IMR-90 (cell line): ENCODE results near the gene ARL8B. TPM values are rescaled to one million over a fixed set of nuclear protein-coding genes. Genes with fewer than 3 reads are reported as not detected.

Experiments used
- ATAC-seq: fragments of 200-7000 bp; cut with Tn5 transposase; 2 replicates; pipeline ENCODE4 v1.9.1; 2020; ENCODE audit warnings: low read depth, mild to moderate bottlenecking, moderate library complexity
- BruUV-seq: library from RNA; stranded (reverse); fragments of 400-500 nt; replicated peaks from 2 replicates; lab custom pipeline; 2021; lab: Mats Ljungman, UMichigan
- CTCF ChIA-PET: fragments of 300-600 bp; formaldehyde crosslinking; extraction: SDS; loops from one replicate; lab custom pipeline; 2021; ENCODE audit warnings: antibody characterized with exemption; lab: Yijun Ruan, JAX
- POLR2A ChIA-PET: fragments of 300-600 bp; sonication (Branson Sonifier 250); formaldehyde crosslinking; loops from one replicate; lab custom pipeline; 2022; ENCODE audit warnings: antibody characterized with exemption; ENCODE audit not compliant: unreplicated experiment; lab: Charles Lee
- DNase-seq: peaks from one replicate; pipeline ENCODE4 v3.0.0; 2013
- H2AFZ ChIP-seq: replicated peaks from 2 replicates; pipeline ENCODE3; 2013; ENCODE audit warnings: low read length, mild to moderate bottlenecking; ENCODE audit not compliant: poor library complexity
- H2AK5ac ChIP-seq: 2 replicates; pipeline ENCODE4 v1.6.1; 2013; ENCODE audit warnings: low read depth, low read length, inconsistent platforms
- H2AK9ac ChIP-seq: replicated peaks from 2 replicates; pipeline ENCODE3; 2013; ENCODE audit warnings: mild to moderate bottlenecking, low read depth, low read length, moderate library complexity; ENCODE audit not compliant: poor library complexity
- H2BK120ac ChIP-seq: 2 replicates; pipeline ENCODE4 v1.6.1; 2013; ENCODE audit warnings: low read depth, low read length, inconsistent platforms
- H2BK15ac ChIP-seq: 3 replicates; pipeline ENCODE4 v1.6.1; 2013; ENCODE audit warnings: low read depth, low read length, inconsistent platforms
- H2BK20ac ChIP-seq: 2 replicates; pipeline ENCODE4 v1.6.1; 2013; ENCODE audit warnings: low read depth, mild to moderate bottlenecking, inconsistent platforms, low read length, moderate library complexity
- H2BK5ac ChIP-seq: 2 replicates; pipeline ENCODE4 v1.6.1; 2013; ENCODE audit warnings: mild to moderate bottlenecking, low read depth, low read length, inconsistent platforms; ENCODE audit not compliant: poor library complexity, severe bottlenecking
- H3K14ac ChIP-seq: replicated peaks from 2 replicates; pipeline ENCODE4 v1.6.1; 2013; ENCODE audit warnings: low read depth, low read length, inconsistent platforms
- H3K18ac ChIP-seq: 2 replicates; pipeline ENCODE4 v1.6.1; 2013; ENCODE audit warnings: low read depth, low read length, control low read depth
- H3K23ac ChIP-seq: 2 replicates; pipeline ENCODE4 v1.6.1; 2013; ENCODE audit warnings: low read depth, low read length, inconsistent platforms
- H3K27ac ChIP-seq: 2 replicates; pipeline ENCODE4 v1.5.1; 2013; ENCODE audit warnings: mild to moderate bottlenecking, control low read depth, low read length; ENCODE audit not compliant: insufficient read depth
- H3K27me3 ChIP-seq: 2 replicates; pipeline ENCODE4 v1.6.1; 2013; ENCODE audit warnings: low read length; ENCODE audit not compliant: control insufficient read depth, insufficient read depth
- H3K36me3 ChIP-seq: 2 replicates; pipeline ENCODE4 v1.6.1; 2013; ENCODE audit warnings: low read length, mixed read lengths; ENCODE audit not compliant: control insufficient read depth, insufficient read depth
- H3K4ac ChIP-seq: 2 replicates; pipeline ENCODE4 v1.6.1; 2013; ENCODE audit warnings: low read depth, low read length, inconsistent platforms
- H3K4me1 ChIP-seq: 2 replicates; pipeline ENCODE4 v1.6.1; 2013; ENCODE audit warnings: low read length, mixed read lengths; ENCODE audit not compliant: control insufficient read depth, insufficient read depth
- H3K4me2 ChIP-seq: 2 replicates; pipeline ENCODE4 v1.6.1; 2013; ENCODE audit warnings: low read depth, mild to moderate bottlenecking, control low read depth, low read length, moderate library complexity
- H3K4me3 ChIP-seq: 2 replicates; pipeline ENCODE4 v1.5.1; 2013; ENCODE audit warnings: low read depth, mild to moderate bottlenecking, control low read depth, low read length, moderate library complexity; ENCODE audit not compliant: insufficient read depth
- H3K56ac ChIP-seq: 2 replicates; pipeline ENCODE4 v1.6.1; 2013; ENCODE audit warnings: low read length, inconsistent platforms; ENCODE audit not compliant: insufficient read depth; ENCODE audit errors: extremely low read depth
- H3K79me1 ChIP-seq, 2 experiments: 2 replicates each; pipeline ENCODE4 v1.6.1; 2013; ENCODE audit warnings: low read length in 2 of 2, inconsistent platforms in 1 of 2, low read depth in 1 of 2
- H3K9ac ChIP-seq: 2 replicates; pipeline ENCODE4 v1.6.1; 2013; ENCODE audit warnings: low read depth, low read length, control low read depth
- H3K9me1 ChIP-seq: 2 replicates; pipeline ENCODE4 v1.6.1; 2013; ENCODE audit warnings: low read length, inconsistent platforms; ENCODE audit not compliant: insufficient read depth
- H3K9me3 ChIP-seq: 2 replicates; pipeline ENCODE4 v1.6.1; 2013; ENCODE audit warnings: low read length; ENCODE audit not compliant: control insufficient read depth, insufficient read depth
- H4K20me1 ChIP-seq: 2 replicates; pipeline ENCODE4 v1.6.1; 2013; ENCODE audit warnings: low read length, inconsistent platforms; ENCODE audit not compliant: insufficient read depth
- H4K5ac ChIP-seq: 2 replicates; pipeline ENCODE4 v1.6.1; 2013; ENCODE audit warnings: mild to moderate bottlenecking, low read depth, low read length, control low read depth
- H4K8ac ChIP-seq, 2 experiments: 2 replicates each; pipeline ENCODE4 v1.6.1; 2013; ENCODE audit warnings: low read depth in 2 of 2, low read length in 2 of 2, control low read depth in 1 of 2, inconsistent platforms in 1 of 2
- H4K91ac ChIP-seq: 2 replicates; pipeline ENCODE4 v1.6.1; 2013; ENCODE audit warnings: low read depth, low read length, inconsistent platforms; ENCODE audit not compliant: insufficient read depth
- BHLHE40 ChIP-seq: fragments of 150-350 bp; IDR thresholded peaks from 2 replicates; pipeline ENCODE4 v1.6.1; 2016; ENCODE audit warnings: mild to moderate bottlenecking, low read depth, low read length
- CHD1 ChIP-seq: IDR thresholded peaks from 2 replicates; pipeline ENCODE4 v1.6.1; 2012; ENCODE audit warnings: low read depth, low read length, improper control_type of control experiment
- CTCF ChIP-seq: conservative IDR thresholded peaks from 2 replicates; pipeline ENCODE4 v1.5.1; 2012; ENCODE audit warnings: mild to moderate bottlenecking, low read depth, low read length, improper control_type of control experiment
- FOS ChIP-seq: fragments of 150-350 bp; IDR thresholded peaks from 2 replicates; pipeline ENCODE4 v1.6.1; 2016; ENCODE audit warnings: low read depth, low read length
- MXI1 ChIP-seq: IDR thresholded peaks from 2 replicates; pipeline ENCODE4 v1.6.1; 2012; ENCODE audit warnings: low read depth, mild to moderate bottlenecking, low read length, moderate library complexity, borderline replicate concordance
- NFE2L2 ChIP-seq: fragments of 150-350 bp; IDR thresholded peaks from 2 replicates; pipeline ENCODE4 v1.6.1; 2016; ENCODE audit warnings: low read depth, mild to moderate bottlenecking, low read length
- POLR2A ChIP-seq: IDR thresholded peaks from 2 replicates; pipeline ENCODE4 v1.6.1; 2012; ENCODE audit warnings: mild to moderate bottlenecking, low read depth, low read length
- RAD21 ChIP-seq: IDR thresholded peaks from 2 replicates; pipeline ENCODE4 v1.6.1; 2012; ENCODE audit warnings: low read length, improper control_type of control experiment
- RFX5 ChIP-seq: IDR thresholded peaks from 2 replicates; pipeline ENCODE4 v1.8.0; 2012; ENCODE audit warnings: low read depth, mild to moderate bottlenecking, low read length, moderate library complexity
- SMC3 ChIP-seq: fragments of 150-350 bp; IDR thresholded peaks from 2 replicates; pipeline ENCODE4 v1.6.1; 2016; ENCODE audit warnings: low read depth, mild to moderate bottlenecking, antibody characterized with exemption, low read length, moderate library complexity
- USF2 ChIP-seq: fragments of 150-350 bp; IDR thresholded peaks from 2 replicates; pipeline ENCODE4 v1.6.1; 2017; ENCODE audit warnings: mild to moderate bottlenecking, antibody characterized with exemption, low read length, low read depth
- WGBS, 2 experiments: methylation state at CpG; one replicate each; pipeline versions ENCODE4 v1.1.5 to v1.1.7; 2013; ENCODE audit warnings: missing lambda C conversion rate in 2 of 2; ENCODE audit not compliant: insufficient read length in 1 of 2; ENCODE audit errors: extremely low coverage in 2 of 2; 5-methylcytosine and 5-hydroxymethylcytosine counted together
- dilution Hi-C: fragments of 300-500 bp; cut with HindIII; formaldehyde crosslinking; loops from one replicate; pipeline ENCODE4 v1.14.3; 2018; ENCODE audit warnings: low sequenced_read_pairs; ENCODE audit not compliant: unreplicated experiment
- in situ Hi-C: fragments of 300-500 bp; cut with MboI; formaldehyde crosslinking; loops from 3 replicates; pipeline ENCODE4 v1.14.3; 2019; ENCODE audit warnings: low sequenced_read_pairs, inconsistent platforms, mixed read lengths
- intact Hi-C: fragments of 100-400 bp; cut with micrococcal nuclease; formaldehyde crosslinking; loops from 2 replicates; pipeline ENCODE4 v1.10.0; 2022
- polyA plus RNA-seq, 3 experiments: library from polyadenylated mRNA; depleted of rRNA; stranded (reverse); fragments of >200 nt; gene quantifications; 2 replicates each; pipeline ENCODE4 v1.2.3, GENCODE V29; 2012; ENCODE audit warnings: low replicate concordance in 1 of 3
- total RNA-seq: library from RNA; depleted of rRNA; stranded (reverse); fragments of >200 nt; gene quantifications from 2 replicates; pipeline ENCODE4 v1.2.3, GENCODE V29; 2012
- TF ChIP-seq, protein P1 (sequence below): fragments of 150-350 bp; IDR thresholded peaks from 2 replicates; pipeline ENCODE4 v1.6.1; 2016; ENCODE audit warnings: low read depth, mild to moderate bottlenecking, low read length, moderate library complexity, borderline replicate concordance

Gene ARL8B
- total and polyA plus RNA-seq, 2 of the 4 experiments (the other 2 are of a cell fraction): 32.3 to 47.0 TPM

- Histone ChIP-seq H3K4me3 (no peak overlapping the region), H2AK5ac (no peak overlapping the region), H4K5ac (no peak overlapping the region), H3K56ac (no peak overlapping the region), H3K18ac (no peak overlapping the region), H4K8ac (no peak overlapping the region), H3K27ac (no peak overlapping the region), H2BK5ac (no peak overlapping the region), H2BK20ac (no peak overlapping the region), H2AK9ac (no peak overlapping the region), H4K20me1 (0 out of 2 replicates have a peak, but pooled peaks cover 4% of the 10 kb centered on the region), H3K27me3 (no peaks in the 10 kb centered on the region), H2AFZ (no peak overlapping the region), H4K91ac (no peak overlapping the region), H3K9ac (no peak overlapping the region), H3K4me1 (peaks cover 3% of the 10 kb centered on the region; the same call in 1 of the 2 replicates), H2BK120ac (no peak overlapping the region), H3K9me3 (no peaks in the 10 kb centered on the region), H3K79me1 (peaks cover 0 to 7% of the 10 kb centered on the region in 2 experiments; a peak in 2 of 4 replicates), H2BK15ac (no peak overlapping the region), H3K14ac (no peak overlapping the region), H3K23ac (no peak overlapping the region), H3K36me3 (peaks cover 31% of the 10 kb centered on the region), H3K4me2 (no peak overlapping the region), H3K9me1 (no peaks in the 10 kb centered on the region; the same call in 1 of the 2 replicates), H3K4ac (no peak overlapping the region)
- intact Hi-C loops: no loop called here
- in situ Hi-C loops: no loop called here
- no CpG with 5 or more reads among the region's 4 CpGs for WGBS, 2 experiments
- no peak for DNase-seq
- POLR2A ChIA-PET: no interaction called here
- dilution Hi-C loops: no loop called here
- no TSS peak for BruUV-seq
- CTCF ChIA-PET: no interaction called here
- no peak for TF ChIP-seq USF2
- TF ChIP-seq FOS: no peak
- no peak for TF ChIP-seq MXI1
- TF ChIP-seq RFX5: no peak
- TF ChIP-seq CTCF: no peak
- no peak for TF ChIP-seq POLR2A
- no peak for TF ChIP-seq BHLHE40
- TF ChIP-seq RAD21: no peak
- TF ChIP-seq NFE2L2: no peak
- TF ChIP-seq, protein P1, sequence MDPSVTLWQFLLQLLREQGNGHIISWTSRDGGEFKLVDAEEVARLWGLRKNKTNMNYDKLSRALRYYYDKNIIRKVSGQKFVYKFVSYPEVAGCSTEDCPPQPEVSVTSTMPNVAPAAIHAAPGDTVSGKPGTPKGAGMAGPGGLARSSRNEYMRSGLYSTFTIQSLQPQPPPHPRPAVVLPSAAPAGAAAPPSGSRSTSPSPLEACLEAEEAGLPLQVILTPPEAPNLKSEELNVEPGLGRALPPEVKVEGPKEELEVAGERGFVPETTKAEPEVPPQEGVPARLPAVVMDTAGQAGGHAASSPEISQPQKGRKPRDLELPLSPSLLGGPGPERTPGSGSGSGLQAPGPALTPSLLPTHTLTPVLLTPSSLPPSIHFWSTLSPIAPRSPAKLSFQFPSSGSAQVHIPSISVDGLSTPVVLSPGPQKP: no peak
- TF ChIP-seq SMC3: no peak
- TF ChIP-seq CHD1: no peak
- ATAC-seq: no peak
Observed at GRCh38 chr3:5219216-5219615, 97.1 kb downstream of the ARL8B start.
